Suppressor macrophage (primary cell): ENCODE measurements around the gene GPR152.
A peak's percentile ranks its signal among the peaks of the same experiment; 100 is the strongest.
"Not testable (repeated sequence)": the region's sequence is repeated elsewhere in the genome, so short reads cannot be mapped to it uniquely, and the experiment has no call there.

Experiments
- DNase-seq, 4 experiments: peaks; one replicate each; pipeline ENCODE4 v3.0.0-alpha.2; 2020 to 2022

GPR152 gene

DNA sequence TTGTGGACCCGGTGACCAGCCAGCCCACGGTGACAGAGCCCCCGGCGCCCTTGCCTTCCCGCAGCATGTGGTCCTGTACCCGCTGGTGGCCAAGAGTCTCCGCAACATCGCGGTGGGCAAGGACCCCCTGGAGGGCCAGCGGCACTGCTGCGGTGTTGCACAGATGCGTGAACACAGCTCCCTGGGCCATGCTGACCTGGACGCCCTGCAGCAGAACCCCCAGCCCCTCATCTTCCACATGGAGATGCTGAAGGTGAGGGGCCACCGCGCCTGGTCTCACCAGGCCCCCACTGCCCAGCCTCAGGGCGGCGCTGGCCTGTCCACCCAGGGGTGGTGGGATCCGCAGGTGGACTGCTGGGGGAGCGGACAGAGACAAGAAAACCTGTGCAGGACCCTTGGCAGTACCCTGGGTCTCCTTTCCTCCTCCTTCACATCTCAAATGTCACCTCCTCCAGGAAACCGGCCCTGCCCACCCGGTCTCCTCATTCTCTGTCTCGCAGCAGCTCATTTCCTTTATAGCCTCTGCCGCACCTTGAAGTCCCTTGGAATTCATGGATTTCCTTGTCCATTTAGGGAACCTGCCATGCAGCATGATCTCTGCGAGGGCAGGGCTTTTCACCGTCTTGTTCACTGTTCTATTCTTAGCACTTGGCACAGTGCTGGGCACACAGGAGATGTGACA is 36.8 kb upstream of the GPR152 start:
- no peak for DNase-seq

GRCh38 chr11:67486481-67487195 is 34.1 kb upstream of the GPR152 start:
- no peak for DNase-seq

DNA sequence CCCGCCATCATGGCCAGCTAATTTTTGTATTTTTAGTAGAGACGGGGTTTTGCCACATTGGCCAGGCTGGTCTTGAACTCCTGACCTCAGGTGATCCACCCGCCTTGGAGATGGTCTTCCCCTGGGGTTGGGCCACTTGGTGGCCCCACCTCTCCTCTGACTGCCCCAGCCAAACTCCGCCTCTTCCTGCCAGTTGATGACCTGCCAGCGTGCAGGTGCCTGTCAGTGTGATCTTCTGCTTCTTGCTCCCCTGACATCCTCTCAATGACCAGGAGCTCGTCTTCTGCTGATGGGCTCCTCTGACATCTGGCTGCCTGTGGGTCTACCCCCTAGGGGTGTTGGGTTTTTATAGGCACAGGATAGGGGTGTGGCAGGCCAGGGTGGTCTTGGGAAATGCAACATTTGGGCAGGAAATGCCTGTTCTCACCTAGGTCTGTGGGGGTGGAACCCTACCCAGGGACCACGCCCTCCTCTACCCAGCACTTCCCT is 33.4 kb upstream of the GPR152 start:
- DNase-seq = not testable (repeated sequence)

- DNase-seq = peak; percentile 60 to 78 (median 72)
Observed at GRCh38 chr11:67484847-67485311, 32.4 kb upstream of the GPR152 start.

DNA sequence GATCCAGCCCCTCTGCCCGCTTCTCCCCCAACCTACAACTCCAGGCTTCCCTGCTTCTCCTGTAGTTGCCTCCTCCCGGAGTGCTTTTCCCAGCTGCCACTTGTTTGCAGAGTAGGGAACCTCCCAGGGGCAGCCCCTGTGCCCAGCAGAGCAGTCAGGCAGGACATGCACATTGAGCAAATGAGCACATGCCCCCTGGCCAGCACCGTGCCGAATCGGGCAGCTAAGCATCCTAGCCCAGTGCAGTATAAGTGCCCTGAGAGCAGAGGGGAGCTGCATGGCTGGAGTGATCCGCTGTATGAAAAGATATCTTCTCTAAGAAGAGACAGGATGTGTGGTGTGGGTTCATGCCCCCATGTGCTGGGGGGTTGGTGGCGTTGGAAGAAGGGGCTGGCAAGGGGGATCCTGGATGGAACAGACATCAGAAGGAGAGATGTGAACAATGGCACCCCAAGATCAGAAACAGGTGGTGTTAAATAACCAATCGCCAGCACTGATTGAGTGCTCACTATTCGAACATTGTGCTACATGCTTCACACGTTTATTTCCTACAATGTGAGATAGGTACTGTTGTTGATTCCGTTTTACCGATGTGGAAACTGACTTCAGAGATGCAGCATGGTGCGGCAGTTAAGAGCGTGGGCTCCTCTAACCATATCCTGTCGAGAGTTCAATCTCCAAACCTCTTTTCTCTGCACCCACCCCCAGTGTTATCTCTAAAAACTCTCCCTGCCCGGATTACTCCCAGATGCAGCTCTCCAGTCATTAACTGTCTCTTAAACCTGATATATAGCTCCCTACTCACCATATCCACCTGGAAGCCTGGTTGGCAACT is 31.5 kb upstream of the GPR152 start:
- DNase-seq = no peak

DNA sequence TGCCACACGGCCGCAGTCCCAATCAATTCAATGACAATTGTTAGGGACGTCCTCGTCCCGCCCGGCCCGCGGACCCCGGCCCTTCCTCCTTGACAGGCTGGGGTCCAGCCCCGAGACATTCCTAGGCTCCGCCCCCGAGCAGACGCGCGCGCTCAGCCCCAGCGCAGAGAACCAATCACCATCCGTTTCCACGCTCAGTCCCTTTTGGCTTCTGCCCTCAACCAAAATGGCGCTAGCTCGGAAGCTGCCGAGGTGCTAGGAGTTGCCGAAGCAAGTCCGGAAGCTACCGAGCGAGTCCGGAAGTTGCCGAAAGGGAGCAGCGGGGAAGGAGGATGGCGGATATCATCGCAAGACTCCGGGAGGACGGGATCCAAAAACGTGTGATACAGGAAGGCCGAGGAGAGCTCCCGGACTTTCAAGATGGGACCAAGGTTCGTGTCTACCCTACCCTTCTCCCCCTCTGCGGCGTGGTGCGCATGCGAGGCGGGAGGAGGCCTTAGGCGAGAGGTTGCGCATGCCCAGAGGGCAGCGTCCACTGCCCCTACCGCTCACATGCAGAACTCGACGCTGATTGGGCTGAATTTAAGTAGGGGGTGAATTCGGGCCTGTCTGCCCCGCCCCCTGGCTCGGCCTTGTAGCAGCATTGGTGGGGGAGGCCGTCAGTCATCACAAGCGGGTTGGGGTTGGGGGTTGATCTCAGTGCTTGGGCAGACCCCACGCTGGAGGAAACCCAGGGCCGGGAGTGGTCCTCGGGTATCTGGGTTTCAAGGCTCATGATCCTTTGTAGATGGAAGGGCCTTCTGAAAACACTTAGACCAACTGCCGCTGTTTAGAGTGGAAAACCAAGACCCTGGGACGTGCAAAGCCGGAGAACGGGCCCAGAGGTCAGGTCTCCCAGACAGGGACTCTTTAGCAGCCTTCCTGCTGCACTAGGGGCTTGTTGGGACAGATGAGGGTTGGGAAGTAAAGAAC is 30.6 kb upstream of the GPR152 start, which contains the start of gene AIP:
Gene AIP, plus strand, starts transcription at position 200 of the 972 bp plus-strand sequence. Its CDS starts 133 bp downstream, at position 333.
- peak; percentile 98 to 99 (median 98) for DNase-seq

- DNase-seq = peak in 3 of 4 experiments; percentile 49 to 85 (median 80)
Observed at GRCh38 chr11:67482275-67482826, 29.8 kb upstream of the GPR152 start.

- not testable (repeated sequence) for DNase-seq
Observed at GRCh38 chr11:67477344-67478050, 25.0 kb upstream of the GPR152 start.

- not testable (repeated sequence) for DNase-seq
Observed at GRCh38 chr11:67476692-67477091, 24.2 kb upstream of the GPR152 start.

DNA sequence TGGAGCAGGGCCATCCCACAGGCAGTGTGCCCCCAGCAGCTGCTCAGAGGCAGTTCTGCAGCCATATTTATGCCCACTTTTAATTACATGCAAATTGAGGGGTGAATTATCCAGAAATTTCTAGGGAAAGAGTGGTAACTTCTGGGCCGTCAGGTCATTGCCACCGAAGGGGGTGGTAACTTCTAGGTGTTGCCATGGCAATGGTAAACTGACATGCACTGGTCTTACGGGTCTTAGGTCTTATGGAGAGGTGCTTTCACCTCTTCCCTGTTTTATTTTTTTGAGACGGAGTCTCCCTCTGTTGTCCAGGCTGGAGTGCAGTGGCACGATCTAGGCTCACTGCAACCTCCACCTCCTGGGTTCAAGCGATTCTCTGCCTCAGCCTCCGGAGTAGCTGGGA is 20.4 kb upstream of the GPR152 start:
- no peak for DNase-seq

DNA sequence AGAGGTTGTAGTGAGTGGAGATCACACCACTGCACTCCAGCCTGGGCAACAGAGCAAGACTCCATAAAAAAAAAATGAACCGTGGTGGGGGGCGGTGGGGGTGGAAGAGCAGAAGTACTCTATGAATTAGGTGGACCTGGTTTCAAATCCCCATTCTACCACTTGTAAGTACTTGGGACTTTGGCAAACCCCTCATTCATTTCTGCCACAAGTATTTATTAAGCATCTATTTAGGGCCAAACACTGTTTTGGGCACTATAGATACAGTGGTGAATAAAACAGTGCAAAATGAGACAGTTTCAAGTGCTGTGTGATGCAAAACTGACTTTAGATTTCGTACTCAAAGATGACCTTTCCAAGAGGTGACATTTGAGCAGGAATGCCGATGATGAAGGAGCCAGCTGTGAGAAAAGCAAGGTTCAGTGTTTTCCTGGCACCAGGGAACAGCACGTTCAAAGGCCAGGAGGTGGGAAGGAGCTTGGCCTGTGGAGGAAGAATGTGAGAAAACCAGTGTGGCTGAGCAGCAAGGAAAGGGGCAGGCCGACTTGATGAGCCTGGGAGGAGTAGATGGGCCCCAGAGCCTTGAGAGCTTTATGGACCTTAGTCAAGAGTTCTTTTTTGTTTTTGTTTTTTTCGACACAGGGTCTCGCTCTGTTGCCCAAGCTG is 17.9 kb upstream of the GPR152 start:
- DNase-seq = no peak

GRCh38 chr11:67469508-67469811 is 16.9 kb upstream of the GPR152 start:
- DNase-seq = no peak

GRCh38 chr11:67468759-67469507 is 16.4 kb upstream of the GPR152 start, which contains the start of gene TMEM134:
TMEM134 (minus strand) TSS chr11:67469251; CDS start chr11:67469192, 59 bp downstream.
- peak; percentile 96 to 99 (median 97) for DNase-seq

DNA sequence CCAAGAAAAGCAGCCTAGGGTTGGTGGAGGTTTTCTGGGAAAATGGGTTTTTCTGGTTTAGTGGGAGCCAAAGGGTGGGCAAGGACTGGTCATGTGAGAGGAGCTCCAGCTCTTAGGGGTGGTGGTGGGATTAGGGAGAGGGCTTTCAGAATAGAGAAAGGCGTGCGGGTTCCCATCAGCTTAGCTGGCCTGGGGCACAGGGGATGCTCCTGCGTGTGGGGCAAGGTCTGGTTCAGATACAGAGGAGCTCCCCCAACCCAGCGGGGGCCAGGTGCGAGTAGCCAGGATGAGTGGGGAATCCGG is 15.9 kb upstream of the GPR152 start:
- no peak for DNase-seq

DNA sequence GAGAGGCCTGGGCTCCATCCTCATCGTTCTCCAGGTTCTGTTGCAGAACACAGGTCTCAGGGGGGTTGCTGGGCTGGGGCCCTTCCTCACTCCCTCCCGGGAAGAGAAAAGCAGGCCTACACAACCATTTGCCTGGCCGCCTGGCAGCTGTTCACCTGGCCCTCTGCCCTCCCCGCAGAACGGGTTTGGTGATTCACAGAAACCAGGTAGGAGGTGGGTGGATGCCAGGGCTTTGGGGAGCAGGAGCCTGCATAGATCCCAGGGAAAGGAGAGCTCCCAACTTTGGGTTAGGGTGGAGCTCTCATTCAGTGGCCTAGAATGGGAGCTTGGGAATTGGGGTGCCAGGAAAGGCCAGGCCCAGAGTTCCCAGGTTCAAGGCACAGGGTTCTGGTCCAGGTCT is 15.5 kb upstream of the GPR152 start:
- no peak for DNase-seq

DNA sequence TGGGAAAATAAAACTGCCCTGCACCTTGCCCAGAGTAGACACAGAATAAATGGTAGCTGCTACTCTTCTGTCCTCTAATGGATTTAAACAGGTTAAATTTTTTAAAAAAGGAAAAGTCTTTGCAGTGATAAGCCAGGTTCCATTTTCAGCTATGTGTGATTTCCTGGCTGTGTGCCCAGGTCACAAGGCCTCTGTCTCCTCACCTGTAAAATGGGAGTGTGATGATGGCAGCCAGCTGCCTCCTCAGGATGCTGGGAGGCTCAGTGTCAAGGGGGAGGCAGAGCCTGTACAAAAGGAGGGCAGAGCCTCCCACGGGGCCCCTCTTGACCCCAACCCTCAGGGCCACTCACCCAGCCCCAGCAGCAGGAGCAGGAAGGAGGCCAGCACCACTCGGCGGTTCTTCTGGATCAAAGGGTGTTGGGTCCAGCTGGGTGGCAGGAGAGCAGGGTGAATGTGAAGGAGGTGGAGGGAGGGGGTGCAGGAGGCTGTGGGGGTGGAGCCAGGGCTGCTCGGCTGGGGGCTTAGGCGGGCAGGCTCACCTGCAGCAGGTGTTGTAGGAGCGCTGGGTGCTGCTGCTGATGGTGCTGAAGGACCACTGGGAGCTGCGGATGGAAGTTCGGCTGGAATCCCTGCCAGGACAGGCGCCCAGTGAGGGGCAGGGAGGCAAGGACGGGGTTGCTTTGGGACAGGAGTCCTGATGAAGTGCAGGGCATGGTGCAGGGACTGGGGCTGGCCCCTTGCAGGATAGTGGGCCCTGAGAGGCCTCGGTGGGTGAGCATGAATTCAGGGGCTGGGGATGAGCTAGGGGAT is 14.6 kb upstream of the GPR152 start:
- DNase-seq = no peak

GRCh38 chr11:67466367-67466766 is 13.8 kb upstream of the GPR152 start:
- no peak for DNase-seq

DNA sequence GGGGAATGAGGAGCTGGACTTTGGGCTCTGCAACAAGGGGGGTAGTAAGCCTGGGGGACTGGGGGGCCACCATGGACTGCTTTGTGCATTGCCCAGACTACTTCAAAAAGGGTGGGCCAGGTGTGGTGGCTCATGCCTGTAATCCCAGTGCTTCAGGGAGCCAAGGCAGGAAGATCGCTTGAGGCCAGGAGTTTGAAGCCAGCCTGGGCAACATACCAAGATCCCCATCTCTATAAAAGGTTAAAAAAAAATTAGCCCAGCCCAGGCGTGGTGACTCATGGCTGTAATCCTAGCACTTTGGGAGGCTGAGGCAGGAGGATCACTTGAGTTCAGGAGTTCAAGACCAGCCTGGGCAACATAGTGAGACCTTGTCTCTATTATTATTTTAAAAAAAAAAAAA is 13.0 kb upstream of the GPR152 start:
- not testable (repeated sequence) for DNase-seq

GRCh38 chr11:67465189-67465510 is 12.6 kb upstream of the GPR152 start:
- DNase-seq = no peak
